Right atrium auricular region (tissue), 2 donors: ENCODE data around the gene LRRC56. TPM values are rescaled to one million over a fixed set of nuclear protein-coding genes. Genes with fewer than 3 reads are reported as not detected.

Experiments
- DNase-seq: peaks from one replicate; pipeline ENCODE4 v3.0.0-alpha.2; 2019; ENCODE audit warnings: low spot score
- H3K27ac ChIP-seq, 2 donors: fragments of 200-600 bp; sonication (generic); 1 replicate in 1 of 2; 2 replicates in 1 of 2; pipeline ENCODE4 v1.5.1; 2016 to 2019
- H3K27me3 ChIP-seq, 2 donors: fragments of 200-600 bp; sonication (generic); one replicate each; pipeline versions ENCODE4 v1.5.1 to v1.6.0; 2017 to 2019
- H3K36me3 ChIP-seq: fragments of 200-600 bp; sonication (generic); one replicate; pipeline ENCODE4 v1.5.1; 2016
- H3K4me1 ChIP-seq, 2 donors: fragments of 200-600 bp; sonication (generic); one replicate each; pipeline versions ENCODE4 v1.5.1 to v1.6.0; 2017 to 2019
- H3K4me3 ChIP-seq, 2 donors: fragments of 200-600 bp; sonication (generic); 1 replicate in 1 of 2; 2 replicates in 1 of 2; pipeline ENCODE4 v1.5.1; 2017 to 2019; ENCODE audit warnings: mild to moderate bottlenecking in 1 of 2, moderate library complexity in 1 of 2
- H3K9me3 ChIP-seq, 2 donors: fragments of 200-600 bp; sonication (generic); one replicate each; pipeline ENCODE4 v1.5.1; 2019
- CTCF ChIP-seq, 2 donors: fragments of 200-600 bp; sonication (generic); IDR thresholded peaks; one replicate each; pipeline ENCODE4 v1.5.1; 2019; ENCODE audit warnings: antibody characterized with exemption in 2 of 2
- total RNA-seq, 2 donors: library from RNA; depleted of rRNA; stranded (reverse); fragments of >200 nt; gene quantifications; one replicate each; pipeline ENCODE4 v1.1.0, GENCODE V29; 2016

The LRRC56 gene
- total RNA-seq, 2 donors from 2014 or later = 0.12 to 0.15 TPM

GRCh38 chr11:553988-554340 is 16.6 kb downstream of the LRRC56 start:
- H3K9me3 ChIP-seq = no peaks in the 10 kb centered on the region
- H3K27ac ChIP-seq = no peak overlapping the region
- TF ChIP-seq CTCF (IDR thresholded peaks at IDR 0.05) = no peak
- H3K27me3 ChIP-seq = peaks cover 17 to 36% of the 10 kb centered on the region in 2 donors
- no peak for DNase-seq
- H3K4me1 ChIP-seq = peaks cover 0 to 16% of the 10 kb centered on the region in 2 donors
- no peak overlapping the region for H3K4me3 ChIP-seq
- H3K36me3 ChIP-seq = no peaks in the 10 kb centered on the region

GRCh38 chr11:554428-555226 is 17.3 kb downstream of the LRRC56 start:
- peak overlapping the region in 1 of 2 donors; percentile 38 for H3K4me3 ChIP-seq
- peak; percentile 53 to 74 for TF ChIP-seq CTCF (IDR thresholded peaks at IDR 0.05)
- H3K9me3 ChIP-seq = no peaks in the 10 kb centered on the region
- DNase-seq = no peak
- H3K4me1 ChIP-seq = peaks cover 0 to 16% of the 10 kb centered on the region in 2 donors
- no peaks in the 10 kb centered on the region for H3K36me3 ChIP-seq
- H3K27ac ChIP-seq = no peak overlapping the region
- peaks cover 17 to 36% of the 10 kb centered on the region in 2 donors for H3K27me3 ChIP-seq

GRCh38 chr11:555227-555779 is 18.0 kb downstream of the LRRC56 start:
- TF ChIP-seq CTCF (IDR thresholded peaks at IDR 0.05) = no peak
- H3K9me3 ChIP-seq = no peaks in the 10 kb centered on the region
- no peaks in the 10 kb centered on the region for H3K36me3 ChIP-seq
- no peak for DNase-seq
- no peak overlapping the region for H3K27ac ChIP-seq
- peak overlapping the region; percentile 4 to 38 for H3K4me3 ChIP-seq
- peaks cover 17 to 36% of the 10 kb centered on the region in 2 donors for H3K27me3 ChIP-seq
- H3K4me1 ChIP-seq = peaks cover 0 to 21% of the 10 kb centered on the region in 2 donors

- Histone ChIP-seq H3K27me3 (peaks cover 17 to 36% of the 10 kb centered on the region in 2 donors), H3K27ac (no peak overlapping the region), H3K36me3 (no peaks in the 10 kb centered on the region), H3K9me3 (no peaks in the 10 kb centered on the region), H3K4me3 (no peak overlapping the region), H3K4me1 (peaks cover 0 to 23% of the 10 kb centered on the region in 2 donors)
- no peak for TF ChIP-seq CTCF (IDR thresholded peaks at IDR 0.05)
- DNase-seq = no peak
Measured at GRCh38 chr11:555780-556661, 18.7 kb downstream of the LRRC56 start.

- Histone ChIP-seq H3K4me3 (no peak overlapping the region), H3K4me1 (peaks cover 0 to 31% of the 10 kb centered on the region in 2 donors), H3K27me3 (peaks cover 17 to 36% of the 10 kb centered on the region in 2 donors), H3K36me3 (no peaks in the 10 kb centered on the region), H3K9me3 (no peaks in the 10 kb centered on the region), H3K27ac (no peak overlapping the region)
- no peak for DNase-seq
- no peak for TF ChIP-seq CTCF (IDR thresholded peaks at IDR 0.05)
Measured at GRCh38 chr11:556662-557256, 19.4 kb downstream of the LRRC56 start.
